Umbilical cord (tissue), 2 donors: ENCODE data around the gene PAXX. TPM values are rescaled to one million over a fixed set of nuclear protein-coding genes. Genes with fewer than 3 reads are reported as not detected.
"Not testable (repeated sequence)": the region's sequence is repeated elsewhere in the genome, so short reads cannot be mapped to it uniquely, and the experiment has no call there.

ENCODE experiments used
- DNase-seq: peaks from one replicate; pipeline ENCODE4 v3.0.0-alpha.2; 2015; ENCODE audit warnings: low spot score
- total RNA-seq: library from RNA; depleted of rRNA; stranded (reverse); fragments of >200 nt; gene quantifications from one replicate; pipeline ENCODE4 v1.2.3, GENCODE V29; 2014; ENCODE audit warnings: low replicate concordance; ENCODE audit not compliant: insufficient read depth

Gene PAXX
- total RNA-seq, 1 donor from 2014 or later: 10.6 TPM

- DNase-seq: no peak
These were observed 38.6 kb downstream of the PAXX start for GRCh38 chr9:137030538-137031527.

DNA sequence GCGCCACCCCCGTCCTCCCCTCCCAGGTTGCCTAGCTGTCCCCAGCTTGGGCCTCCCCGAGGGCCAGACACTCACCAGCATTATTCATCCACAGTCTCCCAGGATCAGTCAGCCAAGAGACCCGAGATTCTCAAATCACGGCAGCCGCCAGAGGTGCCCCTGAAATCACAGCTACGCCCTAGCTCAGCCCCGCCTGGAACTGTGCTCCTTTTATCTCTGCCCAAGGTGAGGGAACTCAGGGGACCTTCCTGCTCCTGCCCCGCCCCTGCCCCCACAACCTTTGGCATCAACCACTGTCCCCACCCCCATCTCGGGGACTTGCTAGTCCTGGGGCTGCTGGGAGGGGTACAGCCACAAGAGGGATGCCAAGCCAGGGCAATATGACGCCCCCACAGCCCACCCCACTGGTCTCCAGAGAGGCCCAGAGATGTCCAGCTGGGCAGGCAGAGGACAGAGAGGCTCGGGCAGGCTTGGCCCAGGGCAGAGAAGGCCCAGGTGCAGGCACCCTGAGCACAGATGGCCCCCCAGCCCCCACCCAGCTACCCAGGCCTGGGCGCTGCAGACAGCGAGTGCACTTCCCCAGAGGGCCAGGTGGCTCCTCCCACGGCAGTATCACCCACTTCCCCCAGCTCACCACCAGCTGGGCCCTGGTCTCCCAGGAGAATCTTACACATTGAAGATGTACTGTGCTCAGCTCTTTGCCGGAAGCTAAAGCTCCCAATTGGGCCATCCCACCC lies 39.9 kb downstream of the PAXX start, which contains the start of gene FUT7:
Gene FUT7 (minus strand): TSS at position 185 of the 737 bp plus-strand sequence. CDS start 97 bp downstream, at position 88.
- peak; percentile 38 for DNase-seq

DNA sequence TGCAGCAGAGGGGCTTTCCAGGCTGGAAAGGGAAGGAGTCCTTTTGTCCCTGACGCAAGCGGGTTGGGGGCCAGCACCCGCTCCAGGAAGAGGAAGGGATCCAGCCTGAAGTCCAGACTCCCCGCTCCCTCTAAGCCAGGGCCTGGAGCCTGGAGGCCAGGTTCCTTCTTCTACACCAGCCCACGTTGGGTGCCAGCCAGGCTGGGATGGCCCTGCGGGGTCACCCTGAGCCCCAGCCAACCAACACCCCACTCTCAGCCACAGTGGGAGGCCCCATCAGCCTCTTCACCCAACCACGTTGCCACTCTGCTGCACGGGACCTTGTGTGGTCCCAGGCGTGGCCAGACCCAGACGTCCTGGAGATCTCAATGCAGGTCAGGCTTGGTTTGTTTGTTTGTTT lies 40.6 kb downstream of the PAXX start:
- DNase-seq: no peak

GRCh38 chr9:137033481-137033880 lies 41.3 kb downstream of the PAXX start:
- not testable (repeated sequence) for DNase-seq

DNA sequence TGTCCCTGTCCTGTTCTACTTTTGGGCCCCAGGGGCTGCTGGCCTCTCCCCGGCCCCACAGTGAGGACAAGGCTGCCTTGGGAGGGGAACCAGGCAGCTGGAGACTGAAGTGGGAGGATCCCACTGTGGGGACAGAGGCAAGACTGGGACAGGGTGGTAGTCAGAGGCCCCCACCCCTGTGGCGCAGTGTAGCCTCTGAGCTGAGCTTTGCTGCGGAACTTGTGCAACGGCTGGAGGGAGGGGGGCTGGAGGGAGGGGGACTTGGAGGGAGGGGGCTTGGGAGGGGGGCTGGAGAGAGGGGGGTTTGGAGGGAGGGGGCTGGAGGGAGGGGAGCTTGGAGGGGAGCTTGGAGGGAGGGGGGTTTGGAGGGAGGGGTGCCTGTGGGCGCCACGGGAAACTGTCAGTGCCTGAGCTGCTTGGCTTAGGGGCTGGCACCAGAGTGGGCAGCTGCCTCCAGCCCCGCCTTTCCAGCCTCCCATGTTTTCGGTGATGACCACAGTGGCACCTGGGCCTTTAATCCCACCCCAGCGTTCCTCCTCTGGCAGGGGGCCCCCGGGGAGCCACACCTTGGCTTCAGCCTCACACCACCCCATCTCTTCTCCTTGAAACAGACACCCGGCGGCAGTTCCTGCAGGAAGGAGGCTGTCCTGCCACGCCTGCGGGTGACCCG lies 42.0 kb downstream of the PAXX start:
- no peak for DNase-seq

GRCh38 chr9:137034709-137035506 lies 42.7 kb downstream of the PAXX start:
- peak; percentile 85 for DNase-seq

DNA sequence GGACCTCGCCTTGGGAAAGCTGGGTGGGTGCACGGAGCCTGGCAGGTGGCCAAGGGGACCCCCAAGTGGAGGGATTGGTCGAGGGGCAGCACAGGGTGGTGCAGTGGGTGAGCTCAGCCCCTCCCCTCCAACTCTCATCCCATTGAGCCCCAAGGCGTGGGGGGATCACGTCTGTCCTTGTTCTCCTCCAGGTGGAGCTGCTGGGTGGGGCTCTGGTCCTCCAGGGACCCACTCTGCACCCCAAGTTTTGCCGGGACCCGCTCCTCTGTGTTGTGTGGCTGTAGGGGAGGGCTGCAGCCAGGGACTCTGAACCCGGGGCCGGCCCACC lies 43.2 kb downstream of the PAXX start:
- no peak for DNase-seq

DNA sequence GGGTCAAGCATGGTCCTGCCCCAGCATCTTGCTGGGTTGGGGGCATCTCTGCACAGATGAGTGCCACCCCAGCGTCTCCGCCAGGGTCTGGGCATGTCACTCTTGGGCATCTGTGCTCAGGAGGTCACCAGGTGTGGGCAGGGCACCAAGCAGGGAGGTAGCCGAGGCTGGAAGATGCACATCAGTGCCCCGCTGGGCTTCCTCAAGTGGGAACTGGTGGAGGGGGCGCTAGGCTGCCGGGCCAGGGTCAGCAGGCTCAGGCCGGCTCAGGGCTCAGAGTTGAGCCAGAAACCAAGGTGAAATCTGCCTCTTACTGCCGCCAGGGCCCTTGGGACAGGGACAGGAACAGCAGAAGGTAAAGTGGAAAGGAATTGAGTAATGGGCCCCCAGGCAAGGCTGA lies 43.7 kb downstream of the PAXX start:
- no peak for DNase-seq

- DNase-seq: no peak
These were observed 44.8 kb downstream of the PAXX start for GRCh38 chr9:137037035-137037434.

GRCh38 chr9:137037483-137037882 lies 45.3 kb downstream of the PAXX start:
- no peak for DNase-seq

DNA sequence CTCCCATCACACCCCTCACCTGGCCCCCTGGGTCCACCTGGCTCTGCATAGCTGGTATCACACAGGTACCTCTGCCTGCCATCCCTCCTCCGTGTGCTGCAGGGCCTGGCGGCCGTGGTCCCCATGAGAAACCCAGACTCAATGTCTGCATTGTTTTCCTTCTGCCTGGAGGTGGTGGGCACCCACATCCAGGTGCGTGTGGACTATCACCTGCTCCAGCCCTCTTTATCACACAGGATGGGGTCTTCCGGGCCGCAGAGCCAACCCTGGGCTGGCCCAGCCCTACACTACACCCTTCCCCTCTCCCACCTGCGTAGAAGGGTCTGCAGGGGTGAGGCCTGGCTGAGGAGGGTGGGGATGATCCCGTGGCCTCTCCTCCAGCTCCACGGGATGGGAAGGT lies 46.7 kb downstream of the PAXX start:
- no peak for DNase-seq

DNA sequence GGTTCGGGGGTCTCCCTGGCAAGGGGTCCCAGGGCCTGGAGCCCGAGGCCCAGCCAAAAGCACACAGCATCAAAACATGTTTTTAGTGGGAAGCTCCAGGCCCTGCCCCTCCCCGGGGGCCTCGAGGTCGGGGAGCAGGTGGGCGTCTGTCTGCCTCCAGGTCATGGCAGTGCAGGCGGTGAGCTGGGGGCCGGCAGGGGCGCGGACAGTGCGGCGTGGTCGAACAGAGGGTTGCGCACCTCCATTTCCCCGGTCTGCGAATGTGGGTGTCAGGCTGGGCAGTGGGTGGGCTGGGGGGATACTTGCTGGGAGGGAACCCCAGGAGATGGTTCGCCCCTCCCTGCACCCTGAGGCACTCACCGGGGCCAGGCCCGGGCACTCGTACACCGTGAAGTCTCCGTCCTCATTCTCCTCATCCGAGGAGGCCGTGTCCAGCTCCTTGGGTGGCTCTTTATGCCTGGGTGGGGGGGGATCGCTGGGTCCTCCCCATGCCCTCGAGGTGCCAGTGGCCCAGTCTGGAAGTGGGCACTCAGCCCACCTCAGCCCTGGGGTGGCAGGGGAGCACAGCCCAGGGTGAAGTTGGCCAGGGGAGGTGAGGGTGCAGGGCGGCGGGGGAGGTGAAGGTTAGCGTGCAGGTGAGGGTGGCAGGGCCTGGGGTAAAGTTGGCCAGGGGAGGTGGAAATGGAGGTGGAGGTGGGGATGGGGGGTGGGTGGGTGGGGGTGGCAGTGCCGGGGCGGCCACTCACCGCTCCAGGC lies 47.6 kb downstream of the PAXX start:
- DNase-seq: no peak

- DNase-seq: no peak
These were observed 48.3 kb downstream of the PAXX start for GRCh38 chr9:137040568-137040967.

DNA sequence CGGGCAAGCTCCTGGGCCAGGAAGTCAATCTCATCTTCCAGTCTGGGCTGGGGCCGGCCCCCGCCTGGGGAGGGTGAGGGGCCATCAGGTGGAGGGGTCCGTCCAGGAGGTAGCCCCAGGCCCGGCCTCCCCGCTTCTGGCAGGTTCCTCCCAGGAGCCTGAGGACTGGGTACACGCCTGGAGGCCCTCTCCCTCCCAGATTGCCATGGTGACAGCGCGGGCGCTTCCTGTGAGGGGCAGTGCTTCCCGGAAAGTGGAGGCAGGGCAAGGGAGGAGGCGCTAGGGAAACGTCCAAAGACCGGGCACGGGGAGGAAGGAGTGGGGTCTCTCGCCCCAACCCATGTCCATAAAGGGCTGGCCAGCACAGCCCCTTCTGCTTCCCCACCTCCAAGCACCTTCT lies 48.9 kb downstream of the PAXX start:
- no peak for DNase-seq

DNA sequence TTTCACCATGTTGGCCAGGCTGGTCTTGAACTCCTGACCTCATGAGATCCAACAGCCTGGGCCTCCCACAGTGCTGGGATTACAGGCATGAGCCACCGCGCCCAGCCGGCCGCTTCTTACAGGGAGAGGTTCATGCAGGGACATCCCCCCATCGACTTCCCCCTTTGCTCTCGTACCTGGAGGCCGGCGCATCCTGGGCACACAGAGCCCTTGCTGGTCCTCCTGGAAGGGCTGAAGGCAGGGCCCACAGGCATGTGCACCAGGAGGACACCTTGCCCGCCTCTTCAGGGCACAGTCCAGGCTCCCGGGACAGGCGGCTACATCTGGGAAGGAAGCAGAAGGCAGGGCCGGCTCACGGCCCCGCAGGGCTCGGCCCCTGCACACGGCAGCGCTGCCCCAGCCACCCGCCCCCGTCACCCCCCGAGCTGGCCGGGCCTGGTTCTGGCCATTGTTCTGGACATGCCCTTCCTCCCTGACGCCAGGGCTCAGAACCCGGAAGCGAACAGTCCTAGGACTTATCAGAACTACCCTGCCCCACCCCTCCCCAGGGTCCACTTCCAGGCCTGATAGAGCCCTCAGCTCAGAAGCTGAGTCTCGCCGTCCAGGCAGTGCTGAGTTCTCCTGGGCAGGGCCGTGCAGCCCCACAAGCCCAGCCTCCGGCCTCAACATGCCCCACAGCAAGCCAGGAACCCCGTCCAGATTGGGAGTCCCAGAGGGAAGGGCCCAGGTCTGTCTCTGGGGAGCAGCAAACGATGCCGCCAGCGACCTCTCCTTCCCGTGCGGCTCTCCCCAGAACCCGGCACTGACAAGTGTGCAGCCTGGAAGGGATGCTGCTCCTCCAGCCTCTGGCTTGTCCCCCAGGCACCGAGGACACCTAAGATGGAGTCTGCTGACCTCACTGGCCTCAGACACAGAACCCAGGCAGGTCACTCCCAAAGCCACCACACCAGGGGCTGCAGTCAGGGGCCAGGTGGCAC lies 50.8 kb downstream of the PAXX start:
- DNase-seq: no peak
